HepG2 (cell line): ENCODE measurements around the gene PLEKHB2. TPM values are rescaled to one million over a fixed set of nuclear protein-coding genes. Genes with fewer than 3 reads are reported as not detected.

Experiments
- ATAC-seq: fragments of 200-7000 bp; cut with Tn5 transposase; 3 replicates; pipeline ENCODE4 v1.9.1; 2020; ENCODE audit warnings: mild to moderate bottlenecking, moderate library complexity
- BruUV-seq: library from RNA; stranded (reverse); fragments of 400-500 nt; replicated peaks from 2 replicates; lab custom pipeline; 2021; lab: Mats Ljungman, UMichigan
- CTCF ChIA-PET: fragments of 300-600 bp; formaldehyde crosslinking; extraction: SDS; loops from one replicate; lab custom pipeline; 2021; ENCODE audit warnings: low total read pairs, inconsistent platforms, low intra/inter-chr PET ratio; lab: Yijun Ruan, JAX
- POLR2A ChIA-PET: fragments of 350-600 bp; sonication (Branson Sonifier 250); formaldehyde crosslinking; loops from one replicate; lab custom pipeline; 2020; ENCODE audit warnings: antibody characterized with exemption, inconsistent platforms; lab: Yijun Ruan, JAX
- DNase-seq: peaks from one replicate; pipeline ENCODE4 v3.0.0-alpha.2; 2015; ENCODE audit warnings: low spot score
- FAIRE-seq: peaks from 3 replicates; lab custom pipeline; 2011; peaks lifted over from hg19 to GRCh38; lab: Jason Lieb, UNC
- H2AFZ ChIP-seq: one replicate; pipeline ENCODE4 v1.6.1; 2011; ENCODE audit warnings: low read length, inconsistent platforms
- H3K27ac ChIP-seq: fragments of 300-600 bp; 3 replicates; pipeline ENCODE4 v1.8.0; 2011; ENCODE audit warnings: mixed run types, mild to moderate bottlenecking, mixed read lengths, low read length, inconsistent platforms; ENCODE audit not compliant: insufficient read depth; ENCODE audit errors: extremely low read length
- H3K27me3 ChIP-seq, 2 experiments: fragments of 200-600 bp in 1 of 2; 2 replicates in 1 of 2; 3 replicates in 1 of 2; pipeline versions ENCODE4 v1.6.0 to v1.8.0; 2011; ENCODE audit warnings: low read length in 2 of 2, mild to moderate bottlenecking in 2 of 2, moderate library complexity in 2 of 2, inconsistent platforms in 1 of 2; ENCODE audit not compliant: insufficient read depth in 2 of 2, control insufficient read depth in 1 of 2
- H3K36me3 ChIP-seq, 2 experiments: fragments of 200-600 bp in 1 of 2; replicated peaks in 1 of 2; 2 replicates in 1 of 2; 3 replicates in 1 of 2; pipeline versions ENCODE4 v1.5.1 to v1.8.0; 2011; ENCODE audit warnings: low read length in 2 of 2, inconsistent platforms in 1 of 2; ENCODE audit not compliant: insufficient read depth in 2 of 2, control insufficient read depth in 1 of 2
- H3K4me1 ChIP-seq: 2 replicates; pipeline ENCODE4 v1.5.1; 2012; ENCODE audit warnings: low read length, inconsistent platforms; ENCODE audit not compliant: insufficient read depth
- H3K4me2 ChIP-seq: 2 replicates; pipeline ENCODE4 v1.6.0; 2011; ENCODE audit warnings: low read depth, low read length, inconsistent platforms
- H3K4me3 ChIP-seq, 3 experiments: fragments of 200-600 bp in 1 of 3; sonication (generic), shearing (Covaris generic) in 1 of 3; replicated peaks in 1 of 3; 2 replicates each; pipeline ENCODE4 v1.5.1; 2011 to 2016; ENCODE audit warnings: low read length in 3 of 3, inconsistent platforms in 2 of 3, low read depth in 2 of 3, mild to moderate bottlenecking in 2 of 3, control low read depth in 1 of 3, mixed read lengths in 1 of 3; ENCODE audit not compliant: insufficient read depth in 1 of 3
- H3K79me2 ChIP-seq: one replicate; pipeline ENCODE4 v1.6.1; 2011; ENCODE audit warnings: low read length, inconsistent platforms; ENCODE audit not compliant: insufficient read depth
- H3K9ac ChIP-seq: 2 replicates; pipeline ENCODE4 v1.6.0; 2011; ENCODE audit warnings: mild to moderate bottlenecking, low read depth, low read length, inconsistent platforms; ENCODE audit not compliant: insufficient read depth
- H3K9me3 ChIP-seq: 2 replicates; pipeline ENCODE4 v1.5.1; 2012; ENCODE audit warnings: mild to moderate bottlenecking, low read length
- H4K20me1 ChIP-seq: 2 replicates; pipeline ENCODE4 v1.6.0; 2011; ENCODE audit warnings: inconsistent platforms, mild to moderate bottlenecking, low read length, moderate library complexity; ENCODE audit not compliant: insufficient read depth
- ADNP ChIP-seq: sonication (generic); formaldehyde crosslinking; IDR thresholded peaks from 2 replicates; pipeline ENCODE4 v1.4.0; 2020; ENCODE audit warnings: missing genetic modification reagents
- ARHGAP35 ChIP-seq: sonication (generic); formaldehyde crosslinking; IDR thresholded peaks from 2 replicates; pipeline ENCODE4 v1.9.0; 2022; ENCODE audit warnings: mild to moderate bottlenecking, inconsistent platforms, moderate library complexity, missing genetic modification reagents, borderline replicate concordance
- CBFB ChIP-seq: sonication (generic); formaldehyde crosslinking; IDR thresholded peaks from 2 replicates; pipeline ENCODE4 v1.4.0; 2020; ENCODE audit warnings: missing genetic modification reagents
- CENPX ChIP-seq: sonication (generic); formaldehyde crosslinking; IDR thresholded peaks from 2 replicates; pipeline ENCODE4 v1.9.0; 2021; ENCODE audit warnings: mild to moderate bottlenecking, missing genetic modification reagents, moderate library complexity
- EP300 ChIP-seq, 3 experiments: sonication (generic) in 1 of 3; formaldehyde crosslinking in 1 of 3; IDR thresholded peaks; 2 replicates each; pipeline versions ENCODE4 v1.5.1 to v1.6.1; 2011 to 2020; ENCODE audit warnings: low read depth in 2 of 3, low read length in 2 of 3, borderline replicate concordance in 1 of 3, improper control_type of control experiment in 1 of 3, mild to moderate bottlenecking in 1 of 3, missing genetic modification reagents in 1 of 3, moderate library complexity in 1 of 3
- GTF3A ChIP-seq: sonication (generic); formaldehyde crosslinking; conservative IDR thresholded peaks from 2 replicates; pipeline ENCODE4 v1.4.0; 2020; ENCODE audit warnings: mild to moderate bottlenecking, missing genetic modification reagents
- HNRNPL ChIP-seq: fragments of 200-400 bp; formaldehyde crosslinking; IDR thresholded peaks from 2 replicates; pipeline ENCODE4 v1.6.1; 2017; ENCODE audit warnings: mild to moderate bottlenecking, low read depth, low read length
- HNRNPLL ChIP-seq: fragments of 200-400 bp; formaldehyde crosslinking; IDR thresholded peaks from 2 replicates; pipeline ENCODE4 v1.6.1; 2017; ENCODE audit warnings: mild to moderate bottlenecking, low read depth, low read length; ENCODE audit not compliant: poor library complexity, severe bottlenecking
- IRX3 ChIP-seq: sonication (generic); formaldehyde crosslinking; IDR thresholded peaks from 2 replicates; pipeline ENCODE4 v1.8.1; 2023; ENCODE audit warnings: mild to moderate bottlenecking, low read depth, missing genetic modification reagents, borderline replicate concordance
- KDM2A ChIP-seq: sonication (generic); formaldehyde crosslinking; IDR thresholded peaks from 2 replicates; pipeline ENCODE4 v1.4.0; 2020; ENCODE audit warnings: low read depth, missing genetic modification reagents, borderline replicate concordance
- KMT2B ChIP-seq: IDR thresholded peaks from 2 replicates; pipeline ENCODE4 v1.6.1; 2016; ENCODE audit warnings: missing genetic modification reagents, missing compliant biosample characterization
- MAFF ChIP-seq: IDR thresholded peaks from 2 replicates; pipeline ENCODE4 v1.6.1; 2011; ENCODE audit warnings: low read depth, low read length, improper control_type of control experiment
- NCOR1 ChIP-seq: fragments of 200-600 bp; sonication (generic); IDR thresholded peaks from 2 replicates; pipeline ENCODE4 v1.7.0; 2017; ENCODE audit warnings: antibody characterized with exemption, low read length, borderline replicate concordance
- NFKB2 ChIP-seq: sonication (generic); formaldehyde crosslinking; IDR thresholded peaks from 2 replicates; pipeline ENCODE4 v1.4.0; 2020; ENCODE audit warnings: missing genetic modification reagents, borderline replicate concordance
- RFX3 ChIP-seq: IDR thresholded peaks from 2 replicates; pipeline ENCODE4 v1.6.1; 2016; ENCODE audit warnings: missing biosample characterization, missing genetic modification reagents
- TOE1 ChIP-seq: sonication (generic); formaldehyde crosslinking; IDR thresholded peaks from 2 replicates; pipeline ENCODE4 v1.4.0; 2020; ENCODE audit warnings: mild to moderate bottlenecking, missing genetic modification reagents
- ZNF180 ChIP-seq: sonication (generic); formaldehyde crosslinking; IDR thresholded peaks from 2 replicates; pipeline ENCODE4 v1.4.0; 2020; ENCODE audit warnings: low read depth, missing genetic modification reagents, borderline replicate concordance
- ZNF468 ChIP-seq: sonication (generic); formaldehyde crosslinking; IDR thresholded peaks from 2 replicates; pipeline ENCODE4 v1.8.0; 2022; ENCODE audit warnings: mild to moderate bottlenecking, moderate library complexity, missing genetic modification reagents
- ZNF589 ChIP-seq: sonication (generic); formaldehyde crosslinking; conservative IDR thresholded peaks from 2 replicates; pipeline ENCODE4 v1.8.0; 2022; ENCODE audit warnings: mild to moderate bottlenecking, moderate library complexity, missing genetic modification reagents
- ZNF616 ChIP-seq: sonication (generic); formaldehyde crosslinking; IDR thresholded peaks from 2 replicates; pipeline ENCODE4 v1.5.0; 2020; ENCODE audit warnings: low read depth, mild to moderate bottlenecking, missing genetic modification reagents
- ZNF781 ChIP-seq: sonication (generic); formaldehyde crosslinking; IDR thresholded peaks from 2 replicates; pipeline ENCODE4 v1.5.1; 2020; ENCODE audit warnings: borderline replicate concordance, mild to moderate bottlenecking, missing genetic modification reagents; ENCODE audit errors: not compliant biosample characterization
- ZSCAN31 ChIP-seq: sonication (generic); formaldehyde crosslinking; IDR thresholded peaks from 2 replicates; pipeline ENCODE4 v1.5.0; 2020; ENCODE audit warnings: low read depth, mild to moderate bottlenecking, missing genetic modification reagents
- WGBS: methylation state at CpG from one replicate; pipeline ENCODE4 v1.1.6; 2017; ENCODE audit warnings: low lambda C conversion rate; 5-methylcytosine and 5-hydroxymethylcytosine counted together
- in situ Hi-C: cut with HindIII; loops from 2 replicates; pipeline ENCODE4 v1.10.0; 2017; ENCODE audit warnings: low pct_unique_long_range_greater_than_20kb; ENCODE audit not compliant: extremely low pct_ligation_motif_present
- intact Hi-C: fragments of 100-400 bp; cut with micrococcal nuclease; formaldehyde crosslinking; loops from one replicate; pipeline ENCODE4 v1.10.0; 2022; ENCODE audit not compliant: unreplicated experiment
- polyA plus RNA-seq, 8 experiments: library from polyadenylated mRNA; depleted of rRNA in 3 of 8; stranded (reverse) in 7 of 8; unstranded in 1 of 8; fragments of >200 nt; fragmentation: Illumina TruSeq in 4 of 8; extraction: Trizol in 4 of 8; gene quantifications; 2 replicates each; pipeline versions ENCODE4 v1.2.1 to v1.2.3, GENCODE V29; 2011 to 2016; ENCODE audit warnings: low read depth in 4 of 8, missing spikeins in 1 of 8, mixed read lengths in 1 of 8; ENCODE audit not compliant: insufficient read depth in 1 of 8
- total RNA-seq, 5 experiments: library from RNA; depleted of rRNA; stranded (reverse); fragments of >200 nt; fragmentation: Illumina TruSeq; extraction: Trizol; gene quantifications; 2 replicates each; pipeline ENCODE4 v1.2.3, GENCODE V29; 2016; ENCODE audit warnings: low read depth in 1 of 5
- TF ChIP-seq, protein P1 (sequence below): sonication (generic); formaldehyde crosslinking; IDR thresholded peaks from 2 replicates; pipeline ENCODE4 v1.8.0; 2022; ENCODE audit warnings: missing genetic modification reagents, mild to moderate bottlenecking, borderline replicate concordance

The PLEKHB2 gene
- total and polyA plus RNA-seq, 2 of the 13 experiments (the other 11 are each of a cell fraction or from before 2014, with no cell fraction given): 73.0 to 78.9 TPM

DNA sequence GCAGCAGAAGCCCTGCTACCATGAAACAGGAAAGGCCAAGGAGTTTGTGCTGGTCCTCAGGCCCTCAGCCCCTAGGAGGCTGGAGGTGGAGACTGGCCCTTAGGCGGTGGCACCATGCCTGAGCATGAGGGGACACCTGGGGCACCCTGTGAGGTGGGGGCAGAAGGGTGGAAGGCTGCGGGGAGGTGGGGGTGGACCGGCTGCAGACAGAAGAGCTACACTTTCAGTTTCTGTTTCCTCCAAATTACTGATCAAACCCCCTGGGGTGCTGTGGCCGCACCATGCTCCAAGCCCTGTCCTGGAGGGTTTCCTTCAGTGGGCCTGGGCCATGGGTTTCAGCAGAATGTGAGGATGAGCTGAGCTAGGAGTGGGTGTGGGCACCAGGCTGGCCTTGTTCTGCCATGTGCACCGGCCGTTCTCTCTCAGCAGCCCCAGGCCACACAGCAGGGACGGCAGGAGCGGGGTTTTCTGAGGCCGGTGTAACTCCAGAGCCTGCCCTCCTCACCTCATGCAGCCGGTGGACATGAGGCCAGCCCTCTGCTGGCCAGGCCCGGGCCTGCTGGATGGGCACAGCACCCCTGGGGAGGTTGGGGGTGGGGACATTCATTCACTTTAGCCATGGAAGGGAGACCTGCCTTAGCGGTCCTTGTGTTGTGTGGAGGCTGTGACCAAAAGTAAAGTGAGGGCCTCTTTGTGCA lies 51.5 kb downstream of the PLEKHB2 start:
- FAIRE-seq (no peak), DNase-seq (peak; percentile 37), ATAC-seq (peak; percentile 80)
- Histone ChIP-seq H3K36me3 (no peaks in the 10 kb centered on the region), H3K27me3 (peaks cover 0 to 28% of the 10 kb centered on the region in 2 experiments; a peak in 3 of 5 replicates), H3K9me3 (no peaks in the 10 kb centered on the region), H4K20me1 (peaks cover 7% of the 10 kb centered on the region; the same call in 1 of the 2 replicates), H3K4me2 (peak overlapping the region; percentile 83), H3K4me1 (peaks cover 33% of the 10 kb centered on the region), H3K79me2 (no peaks in the 10 kb centered on the region), H2AFZ (peak overlapping the region; percentile 1), H3K4me3 (peak overlapping the region; percentile 41 to 65 (median 46); a peak in 5 of 6 replicates), H3K27ac (no peak overlapping the region), H3K9ac (peak overlapping the region; percentile 19; the same call in 1 of the 2 replicates)
- intact Hi-C loops (loop anchor here (10.0 kb wide), 3 partner anchors 338 to 988 kb away; partner anchors contain the start of gene MZT2A), in situ Hi-C loops (loop anchor here (25.0 kb wide), 1 partner anchor 506 kb away; no protein-coding TSS in a partner anchor)
- POLR2A ChIA-PET: no interaction called here
- no TSS peak for BruUV-seq
- WGBS: 13% methylated on average over 3 of the region's 12 CpGs
- CTCF ChIA-PET: interaction anchor here (0.7 kb wide), 1 partner anchor 516 kb away, joined by 3 read pairs; no protein-coding TSS in a partner anchor
- TF ChIP-seq ZNF589: no peak
- no peak for TF ChIP-seq MAFF
- no peak for TF ChIP-seq KMT2B (CRISPR knock-in tag)
- TF ChIP-seq TOE1 (CRISPR knock-in tag): no peak
- no peak for TF ChIP-seq EP300 (IDR thresholded peaks at IDR 0.05; ENCODE audit: low read depth in 2 of 2, low read length in 2 of 2)
- TF ChIP-seq EP300 (CRISPR knock-in tag; IDR thresholded peaks at IDR 0.05; ENCODE audit: borderline replicate concordance): no peak
- TF ChIP-seq ZNF616: 0 out of 2 replicates have a peak, but pooled peaks have one; percentile 53
- no peak for TF ChIP-seq RFX3 (CRISPR knock-in tag)
- no peak for TF ChIP-seq CENPX (CRISPR knock-in tag)
- no peak for TF ChIP-seq GTF3A (CRISPR knock-in tag)
- TF ChIP-seq NFKB2 (CRISPR knock-in tag): peak; percentile 21; the same call in 1 of the 2 replicates
- TF ChIP-seq KDM2A (CRISPR knock-in tag): no peak; the same call in 1 of the 2 replicates
- TF ChIP-seq ZNF468: no peak
- TF ChIP-seq ZSCAN31 (CRISPR knock-in tag): no peak
- TF ChIP-seq ADNP (CRISPR knock-in tag): no peak
- TF ChIP-seq HNRNPLL: peak; percentile 46
- no peak for TF ChIP-seq ZNF781
- no peak for TF ChIP-seq ZNF180
- no peak for TF ChIP-seq ARHGAP35 (CRISPR knock-in tag)
- peak; percentile 83 for TF ChIP-seq HNRNPL
- TF ChIP-seq, protein P1, sequence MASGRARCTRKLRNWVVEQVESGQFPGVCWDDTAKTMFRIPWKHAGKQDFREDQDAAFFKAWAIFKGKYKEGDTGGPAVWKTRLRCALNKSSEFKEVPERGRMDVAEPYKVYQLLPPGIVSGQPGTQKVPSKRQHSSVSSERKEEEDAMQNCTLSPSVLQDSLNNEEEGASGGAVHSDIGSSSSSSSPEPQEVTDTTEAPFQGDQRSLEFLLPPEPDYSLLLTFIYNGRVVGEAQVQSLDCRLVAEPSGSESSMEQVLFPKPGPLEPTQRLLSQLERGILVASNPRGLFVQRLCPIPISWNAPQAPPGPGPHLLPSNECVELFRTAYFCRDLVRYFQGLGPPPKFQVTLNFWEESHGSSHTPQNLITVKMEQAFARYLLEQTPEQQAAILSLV (CRISPR knock-in tag): no peak
- TF ChIP-seq CBFB (CRISPR knock-in tag): no peak
- no peak for TF ChIP-seq IRX3 (CRISPR knock-in tag)
- no peak for TF ChIP-seq NCOR1
